Left ventricle myocardium inferior (tissue), 1 donor: Measurements from ENCODE around the gene LOC128125822.

ENCODE experiments used
- DNase-seq: peaks from one replicate; pipeline ENCODE4 v3.0.0-alpha.2; 2020
- H3K27ac ChIP-seq: fragments of 200-600 bp; replicated peaks from 2 replicates; pipeline ENCODE4 v1.8.0; 2021
- H3K27me3 ChIP-seq: fragments of 200-600 bp; 2 replicates; pipeline ENCODE4 v1.8.0; 2021; ENCODE audit warnings: low read depth
- H3K36me3 ChIP-seq: fragments of 200-600 bp; 2 replicates; pipeline ENCODE4 v1.8.0; 2021
- H3K4me1 ChIP-seq: fragments of 200-600 bp; 2 replicates; pipeline ENCODE4 v1.8.0; 2021
- H3K4me3 ChIP-seq: fragments of 200-600 bp; 2 replicates; pipeline ENCODE4 v1.8.0; 2021; ENCODE audit warnings: mild to moderate bottlenecking, moderate library complexity
- H3K9me3 ChIP-seq: fragments of 200-600 bp; replicated peaks from 2 replicates; pipeline ENCODE4 v1.8.0; 2021
- CTCF ChIP-seq: fragments of 200-600 bp; IDR thresholded peaks from 2 replicates; pipeline ENCODE4 v1.8.0; 2021; ENCODE audit warnings: antibody characterized with exemption, mild to moderate bottlenecking, borderline replicate concordance
- intact Hi-C: fragments of 100-400 bp; cut with micrococcal nuclease; formaldehyde crosslinking; loops from one replicate; pipeline ENCODE4 v1.11.0; 2022
- donor health status: DM: no; HTN: yes; CAD: no; lungs with severe emphysema.

LOC128125822 gene

GRCh38 chr6:63543982-63544381 lies 28.3 kb upstream of the LOC128125822 start:
- TF ChIP-seq CTCF, result no peak
- Histone ChIP-seq H3K27ac (no peak overlapping the region), H3K36me3 (no peaks in the 10 kb centered on the region), H3K27me3 (peaks cover 13% of the 10 kb centered on the region), H3K4me3 (no peak overlapping the region), H3K4me1 (no peaks in the 10 kb centered on the region), H3K9me3 (no peaks in the 10 kb centered on the region)
- intact Hi-C loops, result no loop called here
- DNase-seq, result no peak

- TF ChIP-seq CTCF, result no peak
- Histone ChIP-seq H3K4me1 (no peaks in the 10 kb centered on the region), H3K9me3 (no peaks in the 10 kb centered on the region), H3K27me3 (peaks cover 3% of the 10 kb centered on the region), H3K4me3 (no peak overlapping the region), H3K36me3 (no peaks in the 10 kb centered on the region), H3K27ac (no peak overlapping the region)
- intact Hi-C loops, result no loop called here
- DNase-seq, result no peak
Measured at GRCh38 chr6:63546236-63546635, 26.0 kb upstream of the LOC128125822 start.

DNA sequence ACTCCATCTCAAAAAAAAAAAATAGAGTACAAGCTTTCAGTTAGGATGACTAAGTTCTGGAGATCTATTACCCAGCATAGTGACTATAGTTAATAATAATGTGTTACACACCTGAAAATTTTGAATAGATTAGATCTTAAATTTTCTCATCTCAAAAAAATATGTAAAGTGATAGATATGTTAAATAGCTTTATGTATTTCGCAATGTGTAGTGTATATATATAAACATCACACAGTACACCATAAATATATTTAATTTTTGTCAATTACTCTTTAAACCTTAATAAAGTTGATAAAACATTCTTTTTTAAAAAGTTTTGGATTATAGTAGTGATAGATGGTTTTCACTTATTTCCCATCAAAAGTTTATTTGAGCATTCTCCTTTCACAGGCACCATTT lies 25.6 kb upstream of the LOC128125822 start:
- intact Hi-C loops, result no loop called here

DNA sequence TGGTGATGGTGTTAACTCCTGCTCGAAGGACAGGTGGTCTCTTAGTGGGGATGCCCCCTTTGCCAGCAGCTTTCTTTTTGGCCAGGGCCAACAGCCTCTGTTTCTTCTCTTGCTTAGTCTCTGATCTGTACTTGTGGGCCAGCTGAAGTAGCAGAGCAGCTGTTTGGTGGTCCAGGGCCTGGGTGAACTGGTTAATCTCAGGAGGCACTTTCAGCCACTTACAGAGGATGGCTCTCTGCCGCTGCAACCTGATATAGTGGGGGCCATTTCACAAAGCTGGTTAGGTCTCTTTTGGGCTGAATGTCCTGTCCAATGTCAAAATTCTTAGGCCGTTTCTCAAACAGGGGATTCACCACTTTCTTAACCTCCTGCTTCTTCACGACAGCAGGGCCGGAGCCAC lies 23.2 kb upstream of the LOC128125822 start:
- peaks cover 8% of the 10 kb centered on the region for H3K4me1 ChIP-seq
- no peak for DNase-seq
- H3K27ac ChIP-seq, result no peak overlapping the region
- no peaks in the 10 kb centered on the region for H3K36me3 ChIP-seq
- peaks cover 3% of the 10 kb centered on the region for H3K27me3 ChIP-seq
- no peak overlapping the region for H3K4me3 ChIP-seq
- H3K9me3 ChIP-seq, result no peaks in the 10 kb centered on the region
- intact Hi-C loops, result no loop called here
- no peak for TF ChIP-seq CTCF

More for the DNA sequence above, 25.6 kb upstream of the LOC128125822 start:
- H3K9me3 ChIP-seq, result no peaks in the 10 kb centered on the region
- H3K27ac ChIP-seq, result no peak overlapping the region
- DNase-seq, result no peak
- H3K4me3 ChIP-seq, result no peak overlapping the region
- H3K27me3 ChIP-seq, result peaks cover 3% of the 10 kb centered on the region
- no peaks in the 10 kb centered on the region for H3K4me1 ChIP-seq
- no peak for TF ChIP-seq CTCF
- no peaks in the 10 kb centered on the region for H3K36me3 ChIP-seq

DNA sequence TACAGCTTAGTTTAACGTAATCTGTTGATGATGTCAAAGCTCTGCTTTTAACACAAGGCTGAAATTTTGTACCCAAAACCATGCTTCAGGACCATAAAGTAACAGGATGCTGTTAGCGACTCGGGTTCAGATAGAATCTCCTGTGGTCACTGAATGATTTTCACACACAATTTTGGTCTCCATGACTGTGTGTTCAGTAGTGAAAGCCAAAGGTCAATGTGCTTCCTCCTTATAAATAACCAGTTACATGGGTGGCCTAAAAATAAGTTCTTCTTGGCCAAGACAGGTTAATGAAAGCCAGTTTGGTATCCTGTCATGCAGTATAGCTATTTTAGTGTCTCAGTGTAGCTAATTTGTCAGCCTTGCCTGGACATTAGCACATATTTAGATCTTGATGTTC lies 19.1 kb upstream of the LOC128125822 start:
- Histone ChIP-seq H3K27ac (peak overlapping the region; percentile 45), H3K4me3 (no peak overlapping the region)
- intact Hi-C loops, result no loop called here

More for the DNA sequence above, 19.1 kb upstream of the LOC128125822 start:
- DNase-seq, result no peak
- H3K9me3 ChIP-seq, result no peaks in the 10 kb centered on the region
- H3K4me1 ChIP-seq, result peaks cover 9% of the 10 kb centered on the region
- no peak for TF ChIP-seq CTCF
- no peaks in the 10 kb centered on the region for H3K27me3 ChIP-seq
- no peaks in the 10 kb centered on the region for H3K36me3 ChIP-seq
